HG02571 (cell line): ENCODE results near the gene NUP153.

Experiments used
- ATAC-seq: cut with Tn5 transposase; IDR thresholded peaks from one replicate; pipeline ENCODE4 v1.9.1; 2021; ENCODE audit warnings: mild to moderate bottlenecking, moderate library complexity; ENCODE audit not compliant: unreplicated experiment

The NUP153 gene

GRCh38 chr6:17672064-17672718, 34.5 kb downstream of the NUP153 start:
- no peak for ATAC-seq

- no peak for ATAC-seq
These were observed 40.1 kb downstream of the NUP153 start for GRCh38 chr6:17666646-17667045.

- no peak for ATAC-seq
These were observed 41.6 kb downstream of the NUP153 start for GRCh38 chr6:17665132-17665531.

GRCh38 chr6:17663226-17663625, 43.5 kb downstream of the NUP153 start:
- no peak for ATAC-seq

GRCh38 chr6:17662585-17662984, 44.1 kb downstream of the NUP153 start:
- ATAC-seq, result no peak

- no peak for ATAC-seq
These were observed 50.1 kb downstream of the NUP153 start for GRCh38 chr6:17656644-17657043.

GRCh38 chr6:17656092-17656491, 50.6 kb downstream of the NUP153 start:
- no peak for ATAC-seq

GRCh38 chr6:17653198-17653882, 53.4 kb downstream of the NUP153 start:
- no peak for ATAC-seq

- no peak for ATAC-seq
These were observed 55.9 kb downstream of the NUP153 start for GRCh38 chr6:17650656-17651309.

- ATAC-seq, result no peak
These were observed 58.0 kb downstream of the NUP153 start for GRCh38 chr6:17648745-17649144.

GRCh38 chr6:17640477-17640917, 66.2 kb downstream of the NUP153 start:
- no peak for ATAC-seq

- ATAC-seq, result no peak
These were observed 68.5 kb downstream of the NUP153 start for GRCh38 chr6:17638212-17638715.

- ATAC-seq, result no peak
These were observed 71.2 kb downstream of the NUP153 start for GRCh38 chr6:17635568-17635967.

GRCh38 chr6:17633465-17634188, 73.1 kb downstream of the NUP153 start:
- ATAC-seq, result no peak

- ATAC-seq, result no peak
These were observed 73.8 kb downstream of the NUP153 start for GRCh38 chr6:17632934-17633333.

GRCh38 chr6:17630511-17631073, 76.1 kb downstream of the NUP153 start:
- no peak for ATAC-seq

GRCh38 chr6:17629824-17630510, 76.8 kb downstream of the NUP153 start:
- ATAC-seq, result no peak

- ATAC-seq, result no peak
These were observed 77.9 kb downstream of the NUP153 start for GRCh38 chr6:17628873-17629272.

- no peak for ATAC-seq
These were observed 82.3 kb downstream of the NUP153 start for GRCh38 chr6:17624396-17624795.

- ATAC-seq, result no peak
These were observed 84.6 kb downstream of the NUP153 start for GRCh38 chr6:17622144-17622543.
